Vagina (tissue), 2 donors: Measurements from ENCODE around the gene TROAP. TPM values are rescaled to one million over a fixed set of nuclear protein-coding genes. Genes with fewer than 3 reads are reported as not detected.
"Not testable (repeated sequence)": the region's sequence is repeated elsewhere in the genome, so short reads cannot be mapped to it uniquely, and the experiment has no call there.

ENCODE experiments used
- DNase-seq, 2 donors: peaks; one replicate each; pipeline ENCODE4 v3.0.0-alpha.2; 2017; ENCODE audit errors: extremely low spot score in 2 of 2
- H3K27ac ChIP-seq: fragments of 200-600 bp; sonication (generic); one replicate; pipeline ENCODE4 v1.5.1; 2019
- H3K27me3 ChIP-seq: fragments of 200-600 bp; sonication (generic); one replicate; pipeline ENCODE4 v1.5.1; 2019
- H3K36me3 ChIP-seq, 2 donors: fragments of 200-600 bp; sonication (generic); one replicate each; pipeline ENCODE4 v1.5.1; 2017 to 2019
- H3K4me1 ChIP-seq: fragments of 200-600 bp; sonication (generic); one replicate; pipeline ENCODE4 v1.5.1; 2019
- H3K4me3 ChIP-seq, 2 donors: fragments of 200-600 bp; sonication (generic); 1 replicate in 1 of 2; 2 replicates in 1 of 2; pipeline ENCODE4 v1.5.1; 2016 to 2019
- H3K9me3 ChIP-seq: fragments of 200-600 bp; sonication (generic); one replicate; pipeline ENCODE4 v1.5.1; 2019
- POLR2A ChIP-seq, 2 donors: fragments of 450-650 bp; IDR thresholded peaks; one replicate each; pipeline ENCODE4 v1.6.1; 2017; ENCODE audit warnings: antibody characterized with exemption in 2 of 2, mild to moderate bottlenecking in 2 of 2, moderate library complexity in 2 of 2
- POLR2AphosphoS5 ChIP-seq, 2 donors: sonication (generic); formaldehyde crosslinking; IDR thresholded peaks; one replicate each; pipeline ENCODE4 v1.9.0; 2017; ENCODE audit warnings: antibody characterized with exemption in 2 of 2, mild to moderate bottlenecking in 2 of 2, low read depth in 1 of 2; ENCODE audit not compliant: insufficient read depth in 1 of 2
- intact Hi-C: fragments of 100-400 bp; cut with DNase I; formaldehyde crosslinking; loops from one replicate; pipeline ENCODE4 v1.15.1; 2023
- total RNA-seq: library from RNA; depleted of rRNA; stranded (reverse); fragments of >200 nt; gene quantifications from one replicate; pipeline ENCODE4 v1.2.3, GENCODE V29; 2016
- TF ChIP-seq, protein P1 (sequence below), 3 experiments: fragments of 450-650 bp in 2 of 3; fragments of 200-600 bp in 1 of 3; sonication (generic) in 1 of 3; IDR thresholded peaks; one replicate each; pipeline ENCODE4 v1.5.1; 2017 to 2019; ENCODE audit warnings: antibody characterized with exemption in 3 of 3, mild to moderate bottlenecking in 2 of 3, moderate library complexity in 2 of 3

Gene TROAP
- total RNA-seq, 1 donor from 2014 or later: 4.9 TPM

- DNase-seq: peak in 1 of 2 donors; percentile 83
- Histone ChIP-seq H3K27me3 (peaks cover 13% of the 10 kb centered on the region), H3K9me3 (no peaks in the 10 kb centered on the region), H3K4me1 (peaks cover 42% of the 10 kb centered on the region), H3K27ac (peak overlapping the region; percentile 13), H3K4me3 (peak overlapping the region in 1 of 2 donors; percentile 24), H3K36me3 (no peaks in the 10 kb centered on the region)
- TF ChIP-seq, protein P1, sequence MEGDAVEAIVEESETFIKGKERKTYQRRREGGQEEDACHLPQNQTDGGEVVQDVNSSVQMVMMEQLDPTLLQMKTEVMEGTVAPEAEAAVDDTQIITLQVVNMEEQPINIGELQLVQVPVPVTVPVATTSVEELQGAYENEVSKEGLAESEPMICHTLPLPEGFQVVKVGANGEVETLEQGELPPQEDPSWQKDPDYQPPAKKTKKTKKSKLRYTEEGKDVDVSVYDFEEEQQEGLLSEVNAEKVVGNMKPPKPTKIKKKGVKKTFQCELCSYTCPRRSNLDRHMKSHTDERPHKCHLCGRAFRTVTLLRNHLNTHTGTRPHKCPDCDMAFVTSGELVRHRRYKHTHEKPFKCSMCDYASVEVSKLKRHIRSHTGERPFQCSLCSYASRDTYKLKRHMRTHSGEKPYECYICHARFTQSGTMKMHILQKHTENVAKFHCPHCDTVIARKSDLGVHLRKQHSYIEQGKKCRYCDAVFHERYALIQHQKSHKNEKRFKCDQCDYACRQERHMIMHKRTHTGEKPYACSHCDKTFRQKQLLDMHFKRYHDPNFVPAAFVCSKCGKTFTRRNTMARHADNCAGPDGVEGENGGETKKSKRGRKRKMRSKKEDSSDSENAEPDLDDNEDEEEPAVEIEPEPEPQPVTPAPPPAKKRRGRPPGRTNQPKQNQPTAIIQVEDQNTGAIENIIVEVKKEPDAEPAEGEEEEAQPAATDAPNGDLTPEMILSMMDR (IDR thresholded peaks at IDR 0.05): no peak
- TF ChIP-seq POLR2AphosphoS5 (IDR thresholded peaks at IDR 0.05; ENCODE audit: insufficient read depth in 1 of 2, low read depth in 1 of 2) (no peak), POLR2A (IDR thresholded peaks at IDR 0.05) (no peak)
- intact Hi-C loops: no loop called here
Observed at GRCh38 chr12:49332891-49333371, 9.9 kb downstream of the TROAP start.

- H3K36me3 ChIP-seq: not testable (repeated sequence)
Observed at GRCh38 chr12:49333778-49334177, 10.7 kb downstream of the TROAP start.

GRCh38 chr12:49334226-49334625 lies 11.2 kb downstream of the TROAP start:
- intact Hi-C loops: no loop called here
- H3K9me3 ChIP-seq: no peaks in the 10 kb centered on the region
- H3K27me3 ChIP-seq: peaks cover 13% of the 10 kb centered on the region
- DNase-seq: no peak
- no peak overlapping the region for H3K4me3 ChIP-seq
- H3K36me3 ChIP-seq: no peaks in the 10 kb centered on the region
- H3K4me1 ChIP-seq: peaks cover 42% of the 10 kb centered on the region
- H3K27ac ChIP-seq: no peak overlapping the region
- TF ChIP-seq POLR2AphosphoS5 (IDR thresholded peaks at IDR 0.05; ENCODE audit: insufficient read depth in 1 of 2, low read depth in 1 of 2): no peak
- no peak for TF ChIP-seq POLR2A (IDR thresholded peaks at IDR 0.05)
- TF ChIP-seq, protein P1 (IDR thresholded peaks at IDR 0.05): no peak

More at GRCh38 chr12:49333778-49334177, 10.7 kb downstream of the TROAP start:
- DNase-seq, intact Hi-C loops, H3K4me3 ChIP-seq, H3K9me3 ChIP-seq, H3K27ac ChIP-seq: not testable (repeated sequence)
- peaks cover 13% of the 10 kb centered on the region for H3K27me3 ChIP-seq
- peaks cover 42% of the 10 kb centered on the region for H3K4me1 ChIP-seq

- H3K4me3 ChIP-seq: no peak overlapping the region
- H3K36me3 ChIP-seq: no peaks in the 10 kb centered on the region
- H3K4me1 ChIP-seq: peaks cover 42% of the 10 kb centered on the region
- H3K9me3 ChIP-seq: no peaks in the 10 kb centered on the region
- H3K27ac ChIP-seq: no peak overlapping the region
- TF ChIP-seq, protein P1 (IDR thresholded peaks at IDR 0.05): no peak
- TF ChIP-seq POLR2AphosphoS5 (IDR thresholded peaks at IDR 0.05; ENCODE audit: insufficient read depth in 1 of 2, low read depth in 1 of 2): no peak
- no peak for TF ChIP-seq POLR2A (IDR thresholded peaks at IDR 0.05)
- DNase-seq: no peak
- intact Hi-C loops: no loop called here
- peaks cover 13% of the 10 kb centered on the region for H3K27me3 ChIP-seq
Observed at GRCh38 chr12:49334681-49335080, 11.6 kb downstream of the TROAP start.

DNA sequence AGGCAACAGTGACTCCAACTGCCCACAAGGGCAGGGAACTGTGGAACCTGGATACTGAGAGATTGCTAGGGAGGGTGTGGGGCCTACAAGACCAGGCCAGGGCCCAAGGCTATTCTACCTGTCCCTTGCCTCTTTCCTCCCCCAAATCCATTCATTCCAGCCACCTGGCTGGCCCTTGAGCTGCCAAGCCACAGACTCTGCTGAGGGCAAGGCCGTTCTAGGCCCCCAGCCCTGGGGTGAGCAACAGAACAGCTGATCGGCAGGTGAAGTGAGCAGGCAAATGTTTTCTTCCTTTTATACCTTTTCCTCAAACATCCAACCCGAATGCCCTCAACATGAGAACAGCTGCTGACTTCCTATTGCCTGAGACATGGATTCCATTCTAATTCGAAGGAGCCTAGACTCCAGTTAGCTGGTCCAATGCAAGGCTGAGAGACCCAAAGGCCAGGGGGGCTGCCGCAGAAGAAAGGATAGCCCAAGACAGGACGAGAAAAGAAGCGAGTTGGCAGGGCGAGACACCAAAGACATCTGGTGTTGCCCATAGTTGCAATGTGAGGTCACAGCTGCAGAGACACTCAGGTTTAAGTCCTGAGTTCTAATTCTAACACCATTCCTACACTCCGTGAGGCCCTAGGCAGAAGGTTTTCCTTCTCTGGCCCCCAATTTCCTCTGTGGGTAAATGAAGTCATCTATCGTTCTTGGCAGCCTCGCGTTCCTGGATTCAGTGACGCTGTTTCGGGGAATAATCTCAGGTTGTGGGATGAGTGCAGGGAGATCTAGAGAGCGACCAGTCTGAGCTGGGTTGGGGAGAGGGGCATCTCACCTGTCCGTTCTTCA lies 12.3 kb downstream of the TROAP start:
- DNase-seq: no peak
- H3K27ac ChIP-seq: no peak overlapping the region
- TF ChIP-seq, protein P1 (IDR thresholded peaks at IDR 0.05): no peak
- no peak for TF ChIP-seq POLR2A (IDR thresholded peaks at IDR 0.05)
- intact Hi-C loops: no loop called here
- H3K27me3 ChIP-seq: peaks cover 13% of the 10 kb centered on the region
- no peak overlapping the region for H3K4me3 ChIP-seq
- no peaks in the 10 kb centered on the region for H3K9me3 ChIP-seq
- H3K4me1 ChIP-seq: peaks cover 42% of the 10 kb centered on the region
- no peaks in the 10 kb centered on the region for H3K36me3 ChIP-seq
